Thoracic aorta (tissue), 2 donors: ENCODE results near the gene ABHD13. TPM values are rescaled to one million over a fixed set of nuclear protein-coding genes. Genes with fewer than 3 reads are reported as not detected.

Source experiments
- ATAC-seq: fragments of 150-250 bp; one replicate; pipeline ENCODE4 v1.8.0; 2017; ENCODE audit warnings: low read depth; ENCODE audit not compliant: insufficient number of reproducible peaks, low FRiP score
- DNase-seq: peaks from one replicate; pipeline ENCODE4 v3.0.0-alpha.2; 2020; ENCODE audit warnings: low spot score
- H3K27ac ChIP-seq, 2 donors: fragments of 200-600 bp; sonication (generic); 1 replicate in 1 of 2; 2 replicates in 1 of 2; pipeline ENCODE4 v1.5.1; 2016; ENCODE audit warnings: mild to moderate bottlenecking in 2 of 2, moderate library complexity in 2 of 2
- H3K27me3 ChIP-seq: fragments of 200-600 bp; sonication (generic); replicated peaks from 2 replicates; pipeline ENCODE4 v1.6.0; 2016; ENCODE audit warnings: mild to moderate bottlenecking; ENCODE audit not compliant: insufficient read depth
- H3K36me3 ChIP-seq: fragments of 200-600 bp; sonication (generic); one replicate; pipeline ENCODE4 v1.5.1; 2016
- H3K4me1 ChIP-seq, 2 donors: fragments of 200-600 bp; sonication (generic); 1 replicate in 1 of 2; 2 replicates in 1 of 2; pipeline versions ENCODE4 v1.5.1 to v1.6.0; 2016; ENCODE audit warnings: low read depth in 2 of 2, mild to moderate bottlenecking in 1 of 2; ENCODE audit not compliant: control insufficient read depth in 1 of 2
- H3K4me3 ChIP-seq: fragments of 200-600 bp; sonication (generic); 2 replicates; pipeline ENCODE4 v1.5.1; 2016; ENCODE audit warnings: mild to moderate bottlenecking
- H3K9me3 ChIP-seq: fragments of 200-600 bp; sonication (generic); 2 replicates; pipeline ENCODE4 v1.5.1; 2016
- total RNA-seq, 2 donors: library from RNA; depleted of rRNA; stranded (reverse); fragments of >200 nt; gene quantifications; one replicate each; pipeline versions ENCODE4 v1.1.0 to v1.2.3, GENCODE V29; 2016
- TF ChIP-seq, protein P1 (sequence below): fragments of 200-600 bp; sonication (generic); IDR thresholded peaks from one replicate; pipeline ENCODE4 v1.5.1; 2019; ENCODE audit warnings: antibody characterized with exemption

ABHD13 gene
- total RNA-seq, 2 donors from 2014 or later, result 8.5 to 18.0 TPM

DNA sequence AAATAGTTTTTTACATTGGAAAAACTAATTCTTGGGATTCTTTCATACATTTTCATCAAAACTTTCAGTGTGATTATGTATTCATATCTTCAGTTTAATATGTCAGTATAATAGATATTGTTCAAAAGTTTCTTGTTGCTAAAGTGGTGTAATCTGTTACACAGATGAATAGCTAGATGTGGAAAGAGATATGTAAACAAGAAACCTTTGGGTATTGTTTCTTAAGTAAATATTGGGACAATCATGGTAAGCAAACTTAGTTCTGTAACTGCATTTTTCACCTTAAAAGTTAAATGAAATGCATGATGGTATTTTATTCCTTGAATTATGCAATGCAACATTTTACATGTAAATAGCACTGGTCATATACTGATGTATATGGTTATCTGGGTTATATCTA lies 12.2 kb downstream of the ABHD13 start:
- no peaks in the 10 kb centered on the region for H3K27me3 ChIP-seq
- no peaks in the 10 kb centered on the region for H3K36me3 ChIP-seq
- TF ChIP-seq, protein P1, sequence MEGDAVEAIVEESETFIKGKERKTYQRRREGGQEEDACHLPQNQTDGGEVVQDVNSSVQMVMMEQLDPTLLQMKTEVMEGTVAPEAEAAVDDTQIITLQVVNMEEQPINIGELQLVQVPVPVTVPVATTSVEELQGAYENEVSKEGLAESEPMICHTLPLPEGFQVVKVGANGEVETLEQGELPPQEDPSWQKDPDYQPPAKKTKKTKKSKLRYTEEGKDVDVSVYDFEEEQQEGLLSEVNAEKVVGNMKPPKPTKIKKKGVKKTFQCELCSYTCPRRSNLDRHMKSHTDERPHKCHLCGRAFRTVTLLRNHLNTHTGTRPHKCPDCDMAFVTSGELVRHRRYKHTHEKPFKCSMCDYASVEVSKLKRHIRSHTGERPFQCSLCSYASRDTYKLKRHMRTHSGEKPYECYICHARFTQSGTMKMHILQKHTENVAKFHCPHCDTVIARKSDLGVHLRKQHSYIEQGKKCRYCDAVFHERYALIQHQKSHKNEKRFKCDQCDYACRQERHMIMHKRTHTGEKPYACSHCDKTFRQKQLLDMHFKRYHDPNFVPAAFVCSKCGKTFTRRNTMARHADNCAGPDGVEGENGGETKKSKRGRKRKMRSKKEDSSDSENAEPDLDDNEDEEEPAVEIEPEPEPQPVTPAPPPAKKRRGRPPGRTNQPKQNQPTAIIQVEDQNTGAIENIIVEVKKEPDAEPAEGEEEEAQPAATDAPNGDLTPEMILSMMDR, result no peak
- DNase-seq, result no peak
- no peaks in the 10 kb centered on the region for H3K9me3 ChIP-seq
- no peak overlapping the region for H3K4me3 ChIP-seq
- no peak overlapping the region for H3K27ac ChIP-seq
- no peaks in the 10 kb centered on the region for H3K4me1 ChIP-seq
- no peak for ATAC-seq

DNA sequence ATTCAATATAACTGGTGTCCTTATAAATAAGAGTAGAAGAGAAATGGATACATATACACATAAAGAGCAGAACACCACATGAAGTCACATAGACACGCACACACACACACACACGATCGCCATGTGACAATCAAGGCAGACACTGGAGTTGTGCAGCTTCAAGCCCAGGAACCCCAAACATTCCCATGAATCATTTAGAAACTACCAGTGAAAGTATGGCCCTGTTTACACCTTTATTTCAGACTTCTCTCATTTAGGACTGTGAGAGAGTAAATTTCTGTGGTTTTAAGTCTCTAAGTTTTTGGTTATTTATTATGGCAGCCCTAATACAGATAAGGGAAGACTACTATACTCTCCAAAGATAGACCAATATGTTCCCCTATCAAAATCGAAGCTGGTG lies 31.0 kb downstream of the ABHD13 start:
- DNase-seq, result no peak
- TF ChIP-seq, protein P1, result no peak

DNA sequence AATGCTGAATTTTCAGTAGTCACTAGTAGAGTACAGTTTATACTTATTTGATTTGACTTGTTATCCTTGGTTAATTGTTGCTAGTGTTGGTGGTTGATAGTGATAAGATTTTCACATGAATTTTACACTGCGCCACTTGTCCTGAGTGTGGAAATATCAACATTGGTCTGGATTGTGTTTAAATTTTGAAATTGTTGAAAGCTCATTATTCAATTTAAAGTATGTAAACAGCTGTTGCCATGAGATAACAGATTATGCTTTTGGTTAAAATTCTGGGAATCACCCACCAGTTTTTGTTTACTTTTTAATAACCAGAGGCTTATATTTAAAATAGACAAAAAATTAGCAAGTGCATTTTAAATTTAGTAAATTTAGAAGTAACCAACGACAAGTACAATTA lies 39.1 kb downstream of the ABHD13 start:
- Histone ChIP-seq H3K36me3 (no peaks in the 10 kb centered on the region), H3K4me1 (no peaks in the 10 kb centered on the region), H3K9me3 (no peaks in the 10 kb centered on the region), H3K4me3 (no peak overlapping the region), H3K27me3 (no peaks in the 10 kb centered on the region), H3K27ac (no peak overlapping the region)
- TF ChIP-seq, protein P1, result no peak
- ATAC-seq (no peak), DNase-seq (no peak)

More for the DNA sequence above, 31.0 kb downstream of the ABHD13 start:
- Histone ChIP-seq H3K4me1 (no peaks in the 10 kb centered on the region), H3K9me3 (no peaks in the 10 kb centered on the region), H3K4me3 (no peak overlapping the region), H3K36me3 (no peaks in the 10 kb centered on the region), H3K27me3 (no peaks in the 10 kb centered on the region), H3K27ac (no peak overlapping the region)
- no peak for ATAC-seq

DNA sequence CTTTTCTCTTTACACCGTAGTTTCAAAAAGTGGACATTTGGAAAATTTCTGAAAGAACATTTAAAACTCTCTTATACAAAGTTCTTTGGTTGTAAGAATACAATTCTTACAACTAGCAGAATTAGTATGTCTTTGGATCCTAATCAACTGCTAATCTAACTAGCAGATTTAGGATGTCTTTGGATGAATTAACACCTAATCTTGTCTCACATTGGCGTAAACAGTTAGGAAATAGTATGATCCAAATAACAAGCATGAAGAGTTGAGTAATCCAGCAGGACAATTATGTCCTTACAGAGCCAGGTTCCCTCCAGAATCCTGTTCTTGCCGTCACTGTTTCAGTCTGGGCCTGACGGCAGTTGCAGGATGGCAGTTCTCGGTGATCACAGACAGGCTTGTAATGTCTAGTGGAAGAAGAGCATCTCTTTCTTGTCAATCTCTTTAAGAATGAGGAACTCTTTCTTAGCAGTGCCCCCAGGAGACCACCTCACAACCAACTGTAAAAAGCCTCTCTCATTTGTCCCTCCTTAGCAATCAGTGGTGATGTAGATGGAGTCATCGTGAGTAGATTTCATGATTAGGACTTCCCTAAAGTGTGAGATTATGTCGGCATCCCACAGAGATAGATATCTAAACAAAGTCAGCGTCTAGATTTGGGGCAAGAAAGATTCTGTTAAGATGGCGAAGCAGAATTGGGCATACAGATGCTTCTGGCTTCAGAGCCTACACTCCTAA lies 45.6 kb downstream of the ABHD13 start:
- DNase-seq (no peak), ATAC-seq (no peak)
- no peaks in the 10 kb centered on the region for H3K9me3 ChIP-seq
- no peak overlapping the region for H3K27ac ChIP-seq
- no peak overlapping the region for H3K4me3 ChIP-seq
- H3K27me3 ChIP-seq, result no peaks in the 10 kb centered on the region
- TF ChIP-seq, protein P1, result no peak
- H3K4me1 ChIP-seq, result peaks cover 0 to 3% of the 10 kb centered on the region in 2 donors
- no peaks in the 10 kb centered on the region for H3K36me3 ChIP-seq

DNA sequence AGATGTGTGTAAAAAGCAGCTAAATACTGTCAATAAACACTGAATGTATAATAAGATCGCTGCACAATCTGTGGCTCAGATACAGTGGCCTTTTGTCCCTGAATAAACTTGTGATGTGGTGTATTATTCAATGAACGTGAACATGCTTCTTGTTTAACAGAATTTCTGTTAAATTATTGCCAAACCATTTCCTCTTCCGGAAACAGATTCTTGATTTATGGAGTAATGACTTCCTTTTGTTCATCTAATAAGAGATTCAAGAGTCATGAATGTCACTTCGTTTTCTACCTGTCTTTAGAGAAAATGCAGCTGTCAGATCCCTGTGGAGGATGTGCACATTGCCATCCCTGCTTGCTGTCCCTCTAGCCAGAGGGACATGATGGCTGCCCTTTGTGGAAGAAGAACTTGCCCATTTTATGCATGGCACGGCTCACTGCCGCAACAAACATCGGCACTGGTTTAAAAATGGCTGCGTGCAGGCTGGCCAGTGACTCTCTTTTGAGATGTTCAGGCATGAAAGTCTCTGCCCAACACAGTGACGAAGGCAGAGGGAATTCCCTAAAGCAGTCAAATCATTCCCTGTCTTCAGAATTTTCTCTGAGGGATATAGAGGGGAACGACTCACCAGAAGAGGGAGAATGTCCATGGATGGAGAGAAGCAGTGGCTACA lies 48.3 kb downstream of the ABHD13 start:
- Histone ChIP-seq H3K4me3 (no peak overlapping the region), H3K4me1 (peaks cover 6 to 14% of the 10 kb centered on the region in 2 donors), H3K27me3 (no peaks in the 10 kb centered on the region), H3K27ac (no peak overlapping the region), H3K36me3 (no peaks in the 10 kb centered on the region), H3K9me3 (no peaks in the 10 kb centered on the region)
- TF ChIP-seq, protein P1, result no peak
- no peak for DNase-seq
- no peak for ATAC-seq
